ENCODE measurements around the gene CA10. TPM values are rescaled to one million over a fixed set of nuclear protein-coding genes. Genes with fewer than 3 reads are reported as not detected.

Gene CA10
- polyA plus RNA-seq, 3 donors from 2014 or later: not detected

GRCh38 chr17:52156576-52157570 is 1.6 kb downstream of the CA10 start:
- no peak overlapping the region for H3K27ac Mint-ChIP-seq
- peaks cover 0 to 4% (median 0%) of the 10 kb centered on the region in 3 donors for H3K36me3 Mint-ChIP-seq
- H3K27me3 Mint-ChIP-seq (ENCODE audit: low read depth in 3 of 3): peaks cover 12 to 18% (median 18%) of the 10 kb centered on the region in 3 donors
- H3K9me3 Mint-ChIP-seq: peaks cover 11 to 27% (median 18%) of the 10 kb centered on the region in 6 donors
- H3K4me3 Mint-ChIP-seq: no peak overlapping the region
- DNase-seq: no peak
- H3K4me1 Mint-ChIP-seq: no peaks in the 10 kb centered on the region

- Mint-ChIP-seq H3K36me3 (peaks cover 0 to 4% (median 0%) of the 10 kb centered on the region in 3 donors), H3K27ac (no peak overlapping the region), H3K4me1 (no peaks in the 10 kb centered on the region), H3K27me3 (ENCODE audit: low read depth in 3 of 3) (peaks cover 12 to 15% (median 12%) of the 10 kb centered on the region in 3 donors), H3K4me3 (no peak overlapping the region), H3K9me3 (peaks cover 9 to 24% (median 16%) of the 10 kb centered on the region in 6 donors)
- no peak for DNase-seq
Measured at GRCh38 chr17:52155301-52155700, 3.2 kb downstream of the CA10 start.

GRCh38 chr17:52154466-52154865 is 4.0 kb downstream of the CA10 start:
- H3K4me3 Mint-ChIP-seq: no peak overlapping the region
- no peak for DNase-seq
- H3K36me3 Mint-ChIP-seq: no peaks in the 10 kb centered on the region
- peaks cover 3 to 17% (median 9%) of the 10 kb centered on the region in 6 donors for H3K9me3 Mint-ChIP-seq
- H3K4me1 Mint-ChIP-seq: no peaks in the 10 kb centered on the region
- H3K27ac Mint-ChIP-seq: no peak overlapping the region
- H3K27me3 Mint-ChIP-seq (ENCODE audit: low read depth in 3 of 3): peaks cover 6 to 10% (median 9%) of the 10 kb centered on the region in 3 donors

GRCh38 chr17:52150935-52151334 is 7.6 kb downstream of the CA10 start:
- H3K27me3 Mint-ChIP-seq (ENCODE audit: low read depth in 3 of 3): peaks cover 0 to 3% (median 0%) of the 10 kb centered on the region in 3 donors
- DNase-seq: no peak
- H3K4me3 Mint-ChIP-seq: no peak overlapping the region
- H3K36me3 Mint-ChIP-seq: no peaks in the 10 kb centered on the region
- H3K4me1 Mint-ChIP-seq: no peaks in the 10 kb centered on the region
- peaks cover 0 to 2% (median under 1%) of the 10 kb centered on the region in 6 donors for H3K9me3 Mint-ChIP-seq
- no peak overlapping the region for H3K27ac Mint-ChIP-seq

GRCh38 chr17:52149626-52150025 is 8.9 kb downstream of the CA10 start:
- DNase-seq: no peak
- peaks cover 0 to 2% (median 0%) of the 10 kb centered on the region in 6 donors for H3K9me3 Mint-ChIP-seq
- H3K27ac Mint-ChIP-seq: no peak overlapping the region
- H3K27me3 Mint-ChIP-seq (ENCODE audit: low read depth in 3 of 3): peaks cover 0 to 2% (median 0%) of the 10 kb centered on the region in 3 donors
- H3K4me1 Mint-ChIP-seq: no peaks in the 10 kb centered on the region
- no peak overlapping the region for H3K4me3 Mint-ChIP-seq
- no peaks in the 10 kb centered on the region for H3K36me3 Mint-ChIP-seq

GRCh38 chr17:52148969-52149351 is 9.6 kb downstream of the CA10 start:
- Mint-ChIP-seq H3K4me1 (no peaks in the 10 kb centered on the region), H3K27ac (no peak overlapping the region), H3K36me3 (no peaks in the 10 kb centered on the region), H3K9me3 (peaks cover 0 to 2% (median 0%) of the 10 kb centered on the region in 6 donors), H3K4me3 (no peak overlapping the region), H3K27me3 (ENCODE audit: low read depth in 3 of 3) (peaks cover 0 to 2% (median 0%) of the 10 kb centered on the region in 3 donors)
- DNase-seq: no peak

GRCh38 chr17:52148288-52148968 is 10.1 kb downstream of the CA10 start:
- H3K36me3 Mint-ChIP-seq: no peaks in the 10 kb centered on the region
- no peak overlapping the region for H3K4me3 Mint-ChIP-seq
- peaks cover 0 to 2% (median 0%) of the 10 kb centered on the region in 6 donors for H3K9me3 Mint-ChIP-seq
- no peaks in the 10 kb centered on the region for H3K4me1 Mint-ChIP-seq
- DNase-seq: no peak
- H3K27me3 Mint-ChIP-seq (ENCODE audit: low read depth in 3 of 3): peaks cover 0 to 2% (median 0%) of the 10 kb centered on the region in 3 donors
- H3K27ac Mint-ChIP-seq: no peak overlapping the region

- H3K27me3 Mint-ChIP-seq (ENCODE audit: low read depth in 3 of 3): peaks cover 0 to 2% (median 0%) of the 10 kb centered on the region in 3 donors
- H3K36me3 Mint-ChIP-seq: no peaks in the 10 kb centered on the region
- no peak for DNase-seq
- peaks cover 0 to 2% (median 0%) of the 10 kb centered on the region in 6 donors for H3K9me3 Mint-ChIP-seq
- H3K4me3 Mint-ChIP-seq: no peak overlapping the region
- H3K4me1 Mint-ChIP-seq: no peaks in the 10 kb centered on the region
- no peak overlapping the region for H3K27ac Mint-ChIP-seq
Measured at GRCh38 chr17:52147872-52148271, 10.6 kb downstream of the CA10 start.

GRCh38 chr17:52147431-52147830 is 11.1 kb downstream of the CA10 start:
- H3K4me3 Mint-ChIP-seq: no peak overlapping the region
- no peak overlapping the region for H3K27ac Mint-ChIP-seq
- H3K36me3 Mint-ChIP-seq: no peaks in the 10 kb centered on the region
- H3K9me3 Mint-ChIP-seq: peaks cover 0 to 2% (median 0%) of the 10 kb centered on the region in 6 donors
- DNase-seq: no peak
- peaks cover 0 to 2% (median 0%) of the 10 kb centered on the region in 3 donors for H3K27me3 Mint-ChIP-seq (ENCODE audit: low read depth in 3 of 3)
- H3K4me1 Mint-ChIP-seq: no peaks in the 10 kb centered on the region

GRCh38 chr17:52145476-52145875 is 13.0 kb downstream of the CA10 start:
- Mint-ChIP-seq H3K9me3 (peaks cover 0 to 7% (median 0%) of the 10 kb centered on the region in 6 donors), H3K36me3 (no peaks in the 10 kb centered on the region), H3K27me3 (ENCODE audit: low read depth in 3 of 3) (peaks cover 0 to 2% (median 0%) of the 10 kb centered on the region in 3 donors)

GRCh38 chr17:52143542-52143941 is 15.0 kb downstream of the CA10 start:
- Mint-ChIP-seq H3K36me3 (no peaks in the 10 kb centered on the region), H3K27ac (no peak overlapping the region), H3K4me1 (no peaks in the 10 kb centered on the region), H3K27me3 (ENCODE audit: low read depth in 3 of 3) (no peaks in the 10 kb centered on the region), H3K9me3 (peaks cover 0 to 7% (median 0%) of the 10 kb centered on the region in 6 donors), H3K4me3 (no peak overlapping the region)
- no peak for DNase-seq

More at GRCh38 chr17:52145476-52145875, 13.0 kb downstream of the CA10 start:
- H3K27ac Mint-ChIP-seq: no peak overlapping the region
- no peaks in the 10 kb centered on the region for H3K4me1 Mint-ChIP-seq
- no peak for DNase-seq
- H3K4me3 Mint-ChIP-seq: no peak overlapping the region

- no peaks in the 10 kb centered on the region for H3K4me1 Mint-ChIP-seq
Measured at GRCh38 chr17:52140601-52141000, 17.9 kb downstream of the CA10 start.

GRCh38 chr17:52138752-52139151 is 19.8 kb downstream of the CA10 start:
- H3K9me3 Mint-ChIP-seq: peaks cover 0 to 6% (median 2%) of the 10 kb centered on the region in 6 donors
- H3K4me1 Mint-ChIP-seq: no peaks in the 10 kb centered on the region
- no peak overlapping the region for H3K4me3 Mint-ChIP-seq
- H3K27me3 Mint-ChIP-seq (ENCODE audit: low read depth in 3 of 3): no peaks in the 10 kb centered on the region
- H3K27ac Mint-ChIP-seq: no peak overlapping the region
- H3K36me3 Mint-ChIP-seq: no peaks in the 10 kb centered on the region
- no peak for DNase-seq

More at GRCh38 chr17:52140601-52141000, 17.9 kb downstream of the CA10 start:
- H3K36me3 Mint-ChIP-seq: no peaks in the 10 kb centered on the region
- H3K27ac Mint-ChIP-seq: no peak overlapping the region
- DNase-seq: no peak
- peaks cover 0 to 7% (median 1%) of the 10 kb centered on the region in 6 donors for H3K9me3 Mint-ChIP-seq
- H3K4me3 Mint-ChIP-seq: no peak overlapping the region
- H3K27me3 Mint-ChIP-seq (ENCODE audit: low read depth in 3 of 3): no peaks in the 10 kb centered on the region

- no peak for DNase-seq
- H3K27ac Mint-ChIP-seq: no peak overlapping the region
Measured at GRCh38 chr17:52138350-52138749, 20.2 kb downstream of the CA10 start.

More at GRCh38 chr17:52138350-52138749, 20.2 kb downstream of the CA10 start:
- no peak overlapping the region for H3K4me3 Mint-ChIP-seq
- H3K36me3 Mint-ChIP-seq: no peaks in the 10 kb centered on the region
- H3K9me3 Mint-ChIP-seq: peaks cover 0 to 6% (median 2%) of the 10 kb centered on the region in 6 donors
- H3K4me1 Mint-ChIP-seq: no peaks in the 10 kb centered on the region
- peaks cover 0 to under 1% (median 0%) of the 10 kb centered on the region in 3 donors for H3K27me3 Mint-ChIP-seq (ENCODE audit: low read depth in 3 of 3)

All from immature natural killer cell (primary cell).